H4 (cell line): ENCODE results near the gene DPY30. TPM values are rescaled to one million over a fixed set of nuclear protein-coding genes. Genes with fewer than 3 reads are reported as not detected.
A peak's percentile ranks its signal among the peaks of the same experiment; 100 is the strongest.
"Not testable (repeated sequence)": the region's sequence is repeated elsewhere in the genome, so short reads cannot be mapped to it uniquely, and the experiment has no call there.

Source experiments
- DNase-seq: peaks from one replicate; pipeline ENCODE4 v3.0.0-alpha.2; 2015; ENCODE audit warnings: low spot score
- total RNA-seq: library from RNA; depleted of rRNA; stranded (reverse); fragments of >200 nt; shearing (Covaris generic); gene quantifications from 2 replicates; pipeline ENCODE4 v1.2.3, GENCODE V29; 2014; rRNA removed

Gene DPY30
- total RNA-seq: 72.2 and 86.0 TPM in 2 replicates

- DNase-seq: peak; percentile 82
Observed at GRCh38 chr2:32039447-32040219, at the start of gene DPY30. TSS of gene DPY30 (minus strand) at chr2:32039805. CDS start at chr2:32039456, 349 bp downstream.

GRCh38 chr2:32074134-32074506, 34.5 kb upstream of the DPY30 start:
- no peak for DNase-seq

- no peak for DNase-seq
Observed at GRCh38 chr2:32067549-32067948, 27.9 kb upstream of the DPY30 start.

GRCh38 chr2:32064713-32065112, 25.1 kb upstream of the DPY30 start:
- DNase-seq: no peak

- no peak for DNase-seq
Observed at GRCh38 chr2:32064021-32064601, 24.5 kb upstream of the DPY30 start.

- DNase-seq: peak; percentile 88
Observed at GRCh38 chr2:32063310-32064020, 23.9 kb upstream of the DPY30 start, which contains the start of gene SPAST. TSS of gene SPAST (plus strand) at chr2:32063556. CDS start at chr2:32063832, 276 bp downstream.

- DNase-seq: peak; percentile 13
Observed at GRCh38 chr2:32061973-32062861, 22.6 kb upstream of the DPY30 start.

GRCh38 chr2:32061430-32061829, 21.8 kb upstream of the DPY30 start:
- no peak for DNase-seq

GRCh38 chr2:32060266-32060665, 20.7 kb upstream of the DPY30 start:
- no peak for DNase-seq

- DNase-seq: peak; percentile 8
Observed at GRCh38 chr2:32058130-32058529, 18.5 kb upstream of the DPY30 start.

GRCh38 chr2:32054583-32054982, 15.0 kb upstream of the DPY30 start:
- DNase-seq: not testable (repeated sequence)

- DNase-seq: no peak
Observed at GRCh38 chr2:32051836-32052439, 12.3 kb upstream of the DPY30 start.

- DNase-seq: no peak
Observed at GRCh38 chr2:32043561-32043960, 4.0 kb upstream of the DPY30 start.

GRCh38 chr2:32034198-32034887, 5.3 kb downstream of the DPY30 start:
- DNase-seq: not testable (repeated sequence)

GRCh38 chr2:32018789-32019482, 20.7 kb downstream of the DPY30 start:
- DNase-seq: not testable (repeated sequence)

- DNase-seq: no peak
Observed at GRCh38 chr2:32012872-32013271, 26.7 kb downstream of the DPY30 start.

- no peak for DNase-seq
Observed at GRCh38 chr2:32011485-32011960, 28.1 kb downstream of the DPY30 start.

GRCh38 chr2:32010670-32011484, 28.7 kb downstream of the DPY30 start, which contains the start of gene MEMO1:
TSS of gene MEMO1 (minus strand) at chr2:32011008. CDS start at chr2:32010247, 761 bp downstream.
- peak; percentile 84 for DNase-seq

GRCh38 chr2:32010280-32010669, 29.3 kb downstream of the DPY30 start:
- peak; percentile 5 for DNase-seq
